C1 segment of cervical spinal cord (tissue), 14 donors: ENCODE data around the gene PATE4.

Experiments used
- DNase-seq, 14 donors: peaks; one replicate each; lab custom pipeline; 2025; lab: John Stamatoyannopoulos, UW

The PATE4 gene

GRCh38 chr11:125887373-125888324 is 54.5 kb downstream of the PATE4 start, which contains the start of gene HYLS1:
TSS of gene HYLS1 (plus strand) at chr11:125887668. CDS start at chr11:125899369, 11,701 bp downstream.
- DNase-seq, result peak; percentile 58 to 96 (median 87)
